ENCODE data around the gene PTPRCAP.

The PTPRCAP gene

GRCh38 chr11:67396259-67396581, 41.3 kb downstream of the PTPRCAP start:
- no peak for DNase-seq (ENCODE audit: low read depth)

- DNase-seq (ENCODE audit: low read depth): no peak
These were observed 41.8 kb downstream of the PTPRCAP start for GRCh38 chr11:67395555-67396258.

DNA sequence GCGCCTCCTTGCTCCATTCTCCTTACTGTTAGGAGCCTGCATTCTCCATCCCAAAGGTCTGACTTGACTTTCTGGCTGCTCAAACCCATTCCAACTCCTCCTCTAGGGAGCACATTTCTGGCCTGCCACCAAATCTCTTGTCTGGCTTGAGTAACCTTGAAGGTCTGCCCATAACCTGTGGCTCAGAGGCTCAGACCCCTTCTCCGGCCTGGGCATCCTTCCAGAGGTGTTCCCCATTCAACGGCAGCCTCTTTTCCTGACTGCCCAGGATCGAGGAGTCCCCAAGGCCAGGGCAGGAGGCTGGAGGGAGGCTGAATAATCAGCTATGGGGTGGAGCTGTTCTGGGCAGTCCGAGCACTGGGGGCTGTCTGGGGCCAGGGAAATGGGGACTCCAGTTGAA, 43.5 kb downstream of the PTPRCAP start:
- DNase-seq (ENCODE audit: low read depth): no peak

- no peak for DNase-seq (ENCODE audit: low read depth)
These were observed 44.0 kb downstream of the PTPRCAP start for GRCh38 chr11:67393437-67393836.

- DNase-seq (ENCODE audit: low read depth): no peak
These were observed 45.2 kb downstream of the PTPRCAP start for GRCh38 chr11:67392183-67392715.

- peak; percentile 90 for DNase-seq (ENCODE audit: low read depth)
These were observed 45.9 kb downstream of the PTPRCAP start, which contains the start of gene RAD9A for GRCh38 chr11:67391304-67392182. TSS of gene RAD9A (plus strand) at chr11:67391986. CDS start at chr11:67392045, 59 bp downstream.

- DNase-seq (ENCODE audit: low read depth): no peak
These were observed 46.6 kb downstream of the PTPRCAP start for GRCh38 chr11:67390947-67391303.

DNA sequence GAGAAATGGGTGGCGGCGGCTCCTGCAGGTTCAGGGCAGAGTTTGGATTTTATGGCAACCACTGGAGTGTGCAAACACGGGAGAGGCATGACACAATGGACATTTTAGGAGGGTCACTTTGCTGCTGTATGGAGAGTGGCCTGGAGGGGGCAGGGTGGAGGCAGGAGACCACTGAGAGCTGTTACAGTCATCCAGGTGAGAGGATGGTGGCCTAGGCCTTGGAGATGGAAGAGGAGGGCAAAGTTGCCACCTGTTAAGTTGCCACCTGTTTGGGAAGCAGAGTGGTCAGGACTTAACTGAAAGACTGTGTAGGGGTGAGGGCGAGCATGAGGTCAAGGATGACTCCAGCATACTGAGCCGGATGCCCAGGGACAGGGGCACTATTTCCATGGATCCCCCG, 48.0 kb downstream of the PTPRCAP start:
- DNase-seq (ENCODE audit: low read depth): no peak

- no peak for DNase-seq (ENCODE audit: low read depth)
These were observed 50.0 kb downstream of the PTPRCAP start for GRCh38 chr11:67387518-67387917.

- DNase-seq (ENCODE audit: low read depth): no peak
These were observed 50.4 kb downstream of the PTPRCAP start for GRCh38 chr11:67387069-67387468.

Measured in activated T-cell treated with anti-CD3 and anti-CD28 coated beads for 24 hours (primary cell).